Vagina (tissue), 2 donors: ENCODE measurements around the gene TMEM108. TPM values are rescaled to one million over a fixed set of nuclear protein-coding genes. Genes with fewer than 3 reads are reported as not detected.

Source experiments
- DNase-seq, 2 donors: peaks; one replicate each; pipeline ENCODE4 v3.0.0-alpha.2; 2017; ENCODE audit errors: extremely low spot score in 2 of 2
- H3K27ac ChIP-seq: fragments of 200-600 bp; sonication (generic); one replicate; pipeline ENCODE4 v1.5.1; 2019
- H3K27me3 ChIP-seq: fragments of 200-600 bp; sonication (generic); one replicate; pipeline ENCODE4 v1.5.1; 2019
- H3K36me3 ChIP-seq, 2 donors: fragments of 200-600 bp; sonication (generic); one replicate each; pipeline ENCODE4 v1.5.1; 2017 to 2019
- H3K4me1 ChIP-seq: fragments of 200-600 bp; sonication (generic); one replicate; pipeline ENCODE4 v1.5.1; 2019
- H3K4me3 ChIP-seq, 2 donors: fragments of 200-600 bp; sonication (generic); 1 replicate in 1 of 2; 2 replicates in 1 of 2; pipeline ENCODE4 v1.5.1; 2016 to 2019
- H3K9me3 ChIP-seq: fragments of 200-600 bp; sonication (generic); one replicate; pipeline ENCODE4 v1.5.1; 2019
- CTCF ChIP-seq, 3 experiments: fragments of 450-650 bp in 2 of 3; fragments of 200-600 bp in 1 of 3; sonication (generic) in 1 of 3; IDR thresholded peaks; one replicate each; pipeline ENCODE4 v1.5.1; 2017 to 2019; ENCODE audit warnings: antibody characterized with exemption in 3 of 3, mild to moderate bottlenecking in 2 of 3, moderate library complexity in 2 of 3
- POLR2A ChIP-seq, 2 donors: fragments of 450-650 bp; IDR thresholded peaks; one replicate each; pipeline ENCODE4 v1.6.1; 2017; ENCODE audit warnings: antibody characterized with exemption in 2 of 2, mild to moderate bottlenecking in 2 of 2, moderate library complexity in 2 of 2
- POLR2AphosphoS5 ChIP-seq, 2 donors: sonication (generic); formaldehyde crosslinking; IDR thresholded peaks; one replicate each; pipeline ENCODE4 v1.9.0; 2017; ENCODE audit warnings: antibody characterized with exemption in 2 of 2, mild to moderate bottlenecking in 2 of 2, low read depth in 1 of 2; ENCODE audit not compliant: insufficient read depth in 1 of 2
- intact Hi-C: fragments of 100-400 bp; cut with DNase I; formaldehyde crosslinking; loops from one replicate; pipeline ENCODE4 v1.15.1; 2023
- total RNA-seq: library from RNA; depleted of rRNA; stranded (reverse); fragments of >200 nt; gene quantifications from one replicate; pipeline ENCODE4 v1.2.3, GENCODE V29; 2016

TMEM108 gene
- total RNA-seq, 1 donor from 2014 or later: 3.2 TPM

GRCh38 chr3:133295199-133295901 is 257.2 kb downstream of the TMEM108 start:
- Histone ChIP-seq H3K4me3 (no peak overlapping the region), H3K27ac (no peak overlapping the region), H3K27me3 (no peaks in the 10 kb centered on the region), H3K4me1 (no peaks in the 10 kb centered on the region), H3K36me3 (no peaks in the 10 kb centered on the region), H3K9me3 (no peaks in the 10 kb centered on the region)
- intact Hi-C loops: no loop called here
- DNase-seq: no peak
- TF ChIP-seq POLR2AphosphoS5 (IDR thresholded peaks at IDR 0.05; ENCODE audit: insufficient read depth in 1 of 2, low read depth in 1 of 2) (no peak), POLR2A (IDR thresholded peaks at IDR 0.05) (no peak), CTCF (IDR thresholded peaks at IDR 0.05) (no peak)

GRCh38 chr3:133295944-133296917 is 258.0 kb downstream of the TMEM108 start:
- no peak for DNase-seq
- intact Hi-C loops: no loop called here
- no peaks in the 10 kb centered on the region for H3K36me3 ChIP-seq
- no peaks in the 10 kb centered on the region for H3K27me3 ChIP-seq
- TF ChIP-seq POLR2A (IDR thresholded peaks at IDR 0.05) (no peak), CTCF (IDR thresholded peaks at IDR 0.05) (no peak), POLR2AphosphoS5 (IDR thresholded peaks at IDR 0.05; ENCODE audit: insufficient read depth in 1 of 2, low read depth in 1 of 2) (no peak)
- H3K4me1 ChIP-seq: no peaks in the 10 kb centered on the region
- no peak overlapping the region for H3K4me3 ChIP-seq
- H3K27ac ChIP-seq: no peak overlapping the region
- H3K9me3 ChIP-seq: no peaks in the 10 kb centered on the region

- TF ChIP-seq CTCF (IDR thresholded peaks at IDR 0.05) (no peak), POLR2A (IDR thresholded peaks at IDR 0.05) (no peak), POLR2AphosphoS5 (IDR thresholded peaks at IDR 0.05; ENCODE audit: insufficient read depth in 1 of 2, low read depth in 1 of 2) (no peak)
- H3K27ac ChIP-seq: no peak overlapping the region
- no peaks in the 10 kb centered on the region for H3K27me3 ChIP-seq
- H3K9me3 ChIP-seq: no peaks in the 10 kb centered on the region
- DNase-seq: no peak
- no peaks in the 10 kb centered on the region for H3K4me1 ChIP-seq
- no peak overlapping the region for H3K4me3 ChIP-seq
- no peaks in the 10 kb centered on the region for H3K36me3 ChIP-seq
- intact Hi-C loops: no loop called here
These were observed 258.8 kb downstream of the TMEM108 start for GRCh38 chr3:133296981-133297380.

- no peaks in the 10 kb centered on the region for H3K9me3 ChIP-seq
- intact Hi-C loops: no loop called here
- no peaks in the 10 kb centered on the region for H3K4me1 ChIP-seq
These were observed 261.9 kb downstream of the TMEM108 start for GRCh38 chr3:133300102-133300501.

More at GRCh38 chr3:133300102-133300501, 261.9 kb downstream of the TMEM108 start:
- H3K36me3 ChIP-seq: no peaks in the 10 kb centered on the region
- DNase-seq: no peak
- TF ChIP-seq POLR2A (IDR thresholded peaks at IDR 0.05) (no peak), POLR2AphosphoS5 (IDR thresholded peaks at IDR 0.05; ENCODE audit: insufficient read depth in 1 of 2, low read depth in 1 of 2) (no peak), CTCF (IDR thresholded peaks at IDR 0.05) (no peak)
- H3K27me3 ChIP-seq: no peaks in the 10 kb centered on the region
- no peak overlapping the region for H3K4me3 ChIP-seq
- no peak overlapping the region for H3K27ac ChIP-seq
